GM19351 (cell line): Measurements from ENCODE around the gene SORCS1.

Source experiments
- ATAC-seq: cut with Tn5 transposase; IDR thresholded peaks from one replicate; pipeline ENCODE4 v1.9.1; 2021; ENCODE audit warnings: mild to moderate bottlenecking, moderate library complexity; ENCODE audit not compliant: unreplicated experiment

Gene SORCS1

GRCh38 chr10:106830006-106830405 is 334.5 kb downstream of the SORCS1 start:
- no peak for ATAC-seq

GRCh38 chr10:106826716-106827115 is 337.8 kb downstream of the SORCS1 start:
- ATAC-seq, result no peak

- no peak for ATAC-seq
Observed at GRCh38 chr10:106825576-106826364, 338.7 kb downstream of the SORCS1 start.

GRCh38 chr10:106820579-106820978 is 343.9 kb downstream of the SORCS1 start:
- no peak for ATAC-seq

GRCh38 chr10:106819490-106819889 is 345.0 kb downstream of the SORCS1 start:
- no peak for ATAC-seq

- ATAC-seq, result no peak
Observed at GRCh38 chr10:106816318-106817085, 348.0 kb downstream of the SORCS1 start.

- no peak for ATAC-seq
Observed at GRCh38 chr10:106815427-106816043, 349.0 kb downstream of the SORCS1 start.

GRCh38 chr10:106804992-106805582 is 359.4 kb downstream of the SORCS1 start:
- no peak for ATAC-seq

GRCh38 chr10:106802949-106803348 is 361.6 kb downstream of the SORCS1 start:
- ATAC-seq, result no peak

GRCh38 chr10:106799776-106800175 is 364.7 kb downstream of the SORCS1 start:
- no peak for ATAC-seq

- ATAC-seq, result peak; percentile 94
Observed at GRCh38 chr10:106795619-106796018, 368.9 kb downstream of the SORCS1 start.

- no peak for ATAC-seq
Observed at GRCh38 chr10:106793617-106794016, 370.9 kb downstream of the SORCS1 start.

- no peak for ATAC-seq
Observed at GRCh38 chr10:106789623-106790022, 374.9 kb downstream of the SORCS1 start.

GRCh38 chr10:106788982-106789381 is 375.5 kb downstream of the SORCS1 start:
- no peak for ATAC-seq

GRCh38 chr10:106785528-106785927 is 379.0 kb downstream of the SORCS1 start:
- no peak for ATAC-seq

GRCh38 chr10:106780632-106781031 is 383.9 kb downstream of the SORCS1 start:
- no peak for ATAC-seq

- no peak for ATAC-seq
Observed at GRCh38 chr10:106777841-106778240, 386.7 kb downstream of the SORCS1 start.

GRCh38 chr10:106775127-106775526 is 389.4 kb downstream of the SORCS1 start:
- no peak for ATAC-seq

GRCh38 chr10:106772957-106773356 is 391.5 kb downstream of the SORCS1 start:
- ATAC-seq, result no peak

- ATAC-seq, result no peak
Observed at GRCh38 chr10:106771154-106771553, 393.4 kb downstream of the SORCS1 start.

GRCh38 chr10:106768204-106768603 is 396.3 kb downstream of the SORCS1 start:
- no peak for ATAC-seq
